A549 (cell line): Measurements from ENCODE around the gene ABLIM3. TPM values are rescaled to one million over a fixed set of nuclear protein-coding genes. Genes with fewer than 3 reads are reported as not detected.

Experiments
- ATAC-seq, 2 experiments: fragments of 200-7000 bp in 1 of 2; fragments of >200 bp in 1 of 2; cut with Nextera tagmentation in 1 of 2; cut with Tn5 transposase in 1 of 2; 3 replicates each; pipeline versions ENCODE4 v1.8.0 to v1.9.1; 2018 to 2020; ENCODE audit warnings: mild to moderate bottlenecking in 1 of 2, moderate library complexity in 1 of 2
- CTCF ChIA-PET: fragments of 300-600 bp; sonication (Branson Sonifier 250); formaldehyde crosslinking; extraction: SDS; loops from one replicate; lab custom pipeline; 2021; ENCODE audit warnings: antibody characterized with exemption, inconsistent platforms; lab: Yijun Ruan, JAX
- POLR2A ChIA-PET: fragments of 350-600 bp; formaldehyde crosslinking; extraction: SDS; loops from one replicate; lab custom pipeline; 2021; ENCODE audit warnings: antibody characterized with exemption, inconsistent platforms; lab: Yijun Ruan, JAX
- DNase-seq, 2 experiments: peaks; one replicate each; pipeline versions ENCODE4 v3.0.0 to v3.0.0-alpha.2; 2011 to 2016; ENCODE audit warnings: low read depth in 1 of 2, low spot score in 1 of 2
- FAIRE-seq: peaks from 2 replicates; lab custom pipeline; 2011; peaks lifted over from hg19 to GRCh38; lab: Jason Lieb, UNC
- H3K27ac ChIP-seq, 2 experiments: fragments of >200 bp; sonication (Bioruptor Twin); formaldehyde crosslinking; 3 replicates each; pipeline ENCODE4 v1.5.1; 2016 to 2017
- H3K4me1 ChIP-seq: fragments of >200 bp; sonication (Bioruptor Twin); formaldehyde crosslinking; 3 replicates; pipeline ENCODE4 v1.6.1; 2016
- H3K4me2 ChIP-seq: fragments of >200 bp; sonication (Bioruptor Twin); formaldehyde crosslinking; 3 replicates; pipeline ENCODE4 v1.6.1; 2016
- H3K4me3 ChIP-seq: fragments of >200 bp; sonication (Bioruptor Twin); formaldehyde crosslinking; 3 replicates; pipeline ENCODE4 v1.5.1; 2016
- H3K9me3 ChIP-seq: fragments of >200 bp; sonication (Bioruptor Twin); formaldehyde crosslinking; 3 replicates; pipeline ENCODE4 v1.6.1; 2016
- CHD2 ChIP-seq: fragments of 150-350 bp; IDR thresholded peaks from 2 replicates; pipeline ENCODE4 v1.6.1; 2014; ENCODE audit warnings: low read length; ENCODE audit not compliant: partially characterized antibody
- CTCF ChIP-seq: fragments of >200 bp; sonication (Bioruptor Twin); formaldehyde crosslinking; IDR thresholded peaks from 3 replicates; pipeline ENCODE4 v1.5.1; 2016
- EHMT2 ChIP-seq: fragments of 200-600 bp; sonication (generic); IDR thresholded peaks from 2 replicates; pipeline ENCODE4 v1.6.1; 2016; ENCODE audit warnings: antibody characterized with exemption, low read depth, mild to moderate bottlenecking, moderate library complexity
- HOXA7 ChIP-seq: fragments of 250-450 bp; sonication (Bioruptor Pico); IDR thresholded peaks from 2 replicates; pipeline ENCODE4 v1.5.0; 2020; ENCODE audit warnings: mild to moderate bottlenecking, moderate library complexity
- NFE2L2 ChIP-seq: fragments of 150-350 bp; conservative IDR thresholded peaks from 2 replicates; pipeline ENCODE4 v1.6.1; 2014; ENCODE audit warnings: low read length
- PHF8 ChIP-seq: fragments of 200-600 bp; sonication (generic); IDR thresholded peaks from 2 replicates; pipeline ENCODE4 v1.6.1; 2016; ENCODE audit warnings: low read depth, mild to moderate bottlenecking, antibody characterized with exemption, moderate library complexity, borderline replicate concordance
- POLR2A ChIP-seq: IDR thresholded peaks from 2 replicates; pipeline ENCODE4 v1.6.1; 2012; ENCODE audit warnings: mild to moderate bottlenecking, low read length
- RAD21 ChIP-seq, 2 experiments: fragments of >200 bp in 1 of 2; sonication (Bioruptor Twin) in 1 of 2; formaldehyde crosslinking in 1 of 2; IDR thresholded peaks in 1 of 2; conservative IDR thresholded peaks in 1 of 2; 2 replicates in 1 of 2; 3 replicates in 1 of 2; pipeline ENCODE4 v1.6.1; 2012 to 2018; ENCODE audit warnings: inconsistent platforms in 1 of 2
- REST ChIP-seq: fragments of 200-600 bp; sonication (generic); IDR thresholded peaks from 2 replicates; pipeline ENCODE4 v1.6.1; 2016; ENCODE audit warnings: antibody characterized with exemption, mild to moderate bottlenecking, moderate library complexity
- RFX5 ChIP-seq: fragments of 450-650 bp; IDR thresholded peaks from 2 replicates; pipeline ENCODE4 v1.7.1; 2014; ENCODE audit warnings: antibody characterized with exemption, mild to moderate bottlenecking, moderate library complexity
- RNF2 ChIP-seq: fragments of 200-600 bp; sonication (generic); IDR thresholded peaks from 2 replicates; pipeline ENCODE4 v1.6.1; 2016; ENCODE audit warnings: low read depth, mild to moderate bottlenecking, antibody characterized with exemption, moderate library complexity, borderline replicate concordance
- SMC3 ChIP-seq: fragments of >200 bp; sonication (Bioruptor Twin); formaldehyde crosslinking; IDR thresholded peaks from 3 replicates; pipeline ENCODE4 v1.6.1; 2018; ENCODE audit warnings: inconsistent platforms
- ZSCAN20 ChIP-seq: fragments of 250-450 bp; sonication (Bioruptor Pico); IDR thresholded peaks from 2 replicates; pipeline ENCODE4 v1.8.0; 2022; ENCODE audit warnings: mild to moderate bottlenecking, moderate library complexity
- WGBS: methylation state at CpG from one replicate; pipeline ENCODE4 v1.1.6; 2017; ENCODE audit errors: missing lambda C conversion rate; 5-methylcytosine and 5-hydroxymethylcytosine counted together
- polyA plus RNA-seq, 4 experiments: library from polyadenylated mRNA; depleted of rRNA in 3 of 4; stranded (reverse); fragments of >200 nt; fragmentation: RNase III in 1 of 4; extraction: RNeasy Plus Mini Kit Qiagen cat#74134 plus additional on column Dnase treatment in 1 of 4; gene quantifications; 2 replicates in 3 of 4; 3 replicates in 1 of 4; pipeline ENCODE4 v1.2.3, GENCODE V29; 2011 to 2017
- TF ChIP-seq, protein P1 (sequence below): fragments of 250-450 bp; sonication (Bioruptor Pico); IDR thresholded peaks from 2 replicates; pipeline ENCODE4 v1.5.0; 2021; ENCODE audit warnings: mild to moderate bottlenecking, moderate library complexity, borderline replicate concordance
- TF ChIP-seq, protein P2 (sequence below): fragments of 150-350 bp; IDR thresholded peaks from 2 replicates; pipeline ENCODE4 v1.6.1; 2014; ENCODE audit warnings: low read depth, mild to moderate bottlenecking, low read length

Gene ABLIM3
- polyA plus RNA-seq, 2 of the 4 experiments (the other 2 are of a cell fraction): 2.7 to 3.0 TPM

- WGBS: 41% methylated on average over 8 of the region's 8 CpGs
- peaks cover 16% of the 10 kb centered on the region for H3K4me1 ChIP-seq
- POLR2A ChIA-PET: no interaction called here
- ATAC-seq (no peak), FAIRE-seq (no peak), DNase-seq (no peak)
- no peak overlapping the region for H3K4me3 ChIP-seq
- H3K9me3 ChIP-seq: no peaks in the 10 kb centered on the region
- TF ChIP-seq HOXA7 (CRISPR knock-in tag) (no peak), SMC3 (peak; percentile 52), RAD21 (conservative IDR thresholded peaks at IDR 0.05 in 1 of 2, IDR thresholded peaks at IDR 0.05 in 1 of 2) (peak; percentile 54 to 67; a peak in 4 of 5 replicates), CTCF (peak; percentile 35; the same call in 2 of the 3 replicates)
- TF ChIP-seq, protein P1, sequence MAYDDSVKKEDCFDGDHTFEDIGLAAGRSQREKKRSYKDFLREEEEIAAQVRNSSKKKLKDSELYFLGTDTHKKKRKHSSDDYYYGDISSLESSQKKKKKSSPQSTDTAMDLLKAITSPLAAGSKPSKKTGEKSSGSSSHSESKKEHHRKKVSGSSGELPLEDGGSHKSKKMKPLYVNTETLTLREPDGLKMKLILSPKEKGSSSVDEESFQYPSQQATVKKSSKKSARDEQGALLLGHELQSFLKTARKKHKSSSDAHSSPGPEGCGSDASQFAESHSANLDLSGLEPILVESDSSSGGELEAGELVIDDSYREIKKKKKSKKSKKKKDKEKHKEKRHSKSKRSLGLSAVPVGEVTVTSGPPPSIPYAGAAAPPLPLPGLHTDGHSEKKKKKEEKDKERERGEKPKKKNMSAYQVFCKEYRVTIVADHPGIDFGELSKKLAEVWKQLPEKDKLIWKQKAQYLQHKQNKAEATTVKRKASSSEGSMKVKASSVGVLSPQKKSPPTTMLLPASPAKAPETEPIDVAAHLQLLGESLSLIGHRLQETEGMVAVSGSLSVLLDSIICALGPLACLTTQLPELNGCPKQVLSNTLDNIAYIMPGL: no peak
- H3K27ac ChIP-seq: no peak overlapping the region; a peak in 1 of 6 replicates
- CTCF ChIA-PET: interaction anchor here (0.5 to 5.7 kb wide), 34 partner anchors 11 to 693 kb away, joined by 3 to 79 read pairs (median 5); partner anchors contain the start of genes ABLIM3 and AFAP1L1
- H3K4me2 ChIP-seq: no peak overlapping the region
Measured at GRCh38 chr5:149130121-149130914, 11.0 kb upstream of the ABLIM3 start.

DNA sequence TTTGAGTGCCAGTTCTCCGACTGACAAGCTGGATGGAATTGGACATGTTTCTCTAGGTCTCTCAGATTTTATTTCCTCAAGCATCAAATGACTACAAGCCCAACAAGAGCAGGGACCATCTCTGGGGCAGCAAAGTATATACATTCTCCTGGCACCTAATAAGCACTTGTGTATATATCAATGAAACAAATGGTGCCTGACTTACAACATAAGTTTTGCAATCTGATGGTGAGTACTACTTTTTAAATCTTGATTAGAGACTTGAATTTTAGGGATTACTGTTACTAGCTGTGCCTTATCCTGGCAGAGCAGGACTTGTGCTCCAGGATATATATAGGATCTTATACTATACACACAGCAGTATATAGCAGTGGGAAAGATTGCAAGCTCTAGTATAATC lies 8.8 kb upstream of the ABLIM3 start:
- POLR2A ChIA-PET: no interaction called here
- H3K27ac ChIP-seq: no peak overlapping the region; a peak in 1 of 6 replicates
- no peak overlapping the region for H3K4me3 ChIP-seq
- DNase-seq (no peak), FAIRE-seq (no peak), ATAC-seq (no peak)
- H3K4me2 ChIP-seq: no peak overlapping the region
- TF ChIP-seq RNF2 (no peak), HOXA7 (CRISPR knock-in tag) (no peak), REST (no peak), RAD21 (conservative IDR thresholded peaks at IDR 0.05 in 1 of 2, IDR thresholded peaks at IDR 0.05 in 1 of 2) (no peak), CHD2 (no peak), PHF8 (no peak), RFX5 (no peak), ZSCAN20 (CRISPR knock-in tag) (no peak), NFE2L2 (no peak), POLR2A (no peak), EHMT2 (no peak)
- TF ChIP-seq, protein P2, sequence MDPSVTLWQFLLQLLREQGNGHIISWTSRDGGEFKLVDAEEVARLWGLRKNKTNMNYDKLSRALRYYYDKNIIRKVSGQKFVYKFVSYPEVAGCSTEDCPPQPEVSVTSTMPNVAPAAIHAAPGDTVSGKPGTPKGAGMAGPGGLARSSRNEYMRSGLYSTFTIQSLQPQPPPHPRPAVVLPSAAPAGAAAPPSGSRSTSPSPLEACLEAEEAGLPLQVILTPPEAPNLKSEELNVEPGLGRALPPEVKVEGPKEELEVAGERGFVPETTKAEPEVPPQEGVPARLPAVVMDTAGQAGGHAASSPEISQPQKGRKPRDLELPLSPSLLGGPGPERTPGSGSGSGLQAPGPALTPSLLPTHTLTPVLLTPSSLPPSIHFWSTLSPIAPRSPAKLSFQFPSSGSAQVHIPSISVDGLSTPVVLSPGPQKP: no peak
- no peaks in the 10 kb centered on the region for H3K9me3 ChIP-seq
- H3K4me1 ChIP-seq: peaks cover 21% of the 10 kb centered on the region
- CTCF ChIA-PET: interaction anchor here (2.0 to 5.7 kb wide), 4 partner anchors 9 to 97 kb away, joined by 7 to 79 read pairs (median 34); partner anchors contain the start of gene ABLIM3
- WGBS: 90% methylated on average over 1 of the region's 1 CpG
